Ishikawa (cell line): Measurements from ENCODE around the gene TMEM164.

Experiments
- CEBPB ChIP-seq: IDR thresholded peaks from 2 replicates; pipeline ENCODE4 v1.6.1; 2012
- CREB1 ChIP-seq: IDR thresholded peaks from 2 replicates; pipeline ENCODE4 v1.6.1; 2012; ENCODE audit warnings: low read depth
- EGR1 ChIP-seq: IDR thresholded peaks from 2 replicates; pipeline ENCODE4 v1.6.1; 2012
- EP300 ChIP-seq: IDR thresholded peaks from 2 replicates; pipeline ENCODE4 v1.6.1; 2012; ENCODE audit warnings: borderline replicate concordance
- MAX ChIP-seq: IDR thresholded peaks from 2 replicates; pipeline ENCODE4 v1.6.1; 2012
- NFIC ChIP-seq: IDR thresholded peaks from 2 replicates; pipeline ENCODE4 v1.6.1; 2012
- RAD21 ChIP-seq: IDR thresholded peaks from 2 replicates; pipeline ENCODE4 v1.6.1; 2012; ENCODE audit warnings: low read depth
- TAF1 ChIP-seq: IDR thresholded peaks from 2 replicates; pipeline ENCODE4 v1.6.1; 2012; ENCODE audit warnings: low read depth, mild to moderate bottlenecking
- TCF12 ChIP-seq: IDR thresholded peaks from 2 replicates; pipeline ENCODE4 v1.6.1; 2012; ENCODE audit warnings: low read depth
- TEAD4 ChIP-seq: IDR thresholded peaks from 2 replicates; pipeline ENCODE4 v1.6.1; 2012
- YY1 ChIP-seq: IDR thresholded peaks from 2 replicates; pipeline ENCODE4 v1.6.1; 2012; ENCODE audit warnings: low read depth
- TF ChIP-seq, protein P1 (sequence below): IDR thresholded peaks from 2 replicates; pipeline ENCODE4 v1.6.1; 2012
- TF ChIP-seq, protein P2 (sequence below): IDR thresholded peaks from 2 replicates; pipeline ENCODE4 v1.6.1; 2012; ENCODE audit warnings: low read depth, mild to moderate bottlenecking

GRCh38 chrX:110118530-110118929 is 115.6 kb downstream of the TMEM164 start:
- TF ChIP-seq RAD21 (no peak), TEAD4 (no peak), EGR1 (no peak), CREB1 (no peak), MAX (no peak), EP300 (no peak), TCF12 (no peak), YY1 (no peak), CEBPB (no peak), NFIC (no peak), TAF1 (no peak)
- TF ChIP-seq, protein P1, sequence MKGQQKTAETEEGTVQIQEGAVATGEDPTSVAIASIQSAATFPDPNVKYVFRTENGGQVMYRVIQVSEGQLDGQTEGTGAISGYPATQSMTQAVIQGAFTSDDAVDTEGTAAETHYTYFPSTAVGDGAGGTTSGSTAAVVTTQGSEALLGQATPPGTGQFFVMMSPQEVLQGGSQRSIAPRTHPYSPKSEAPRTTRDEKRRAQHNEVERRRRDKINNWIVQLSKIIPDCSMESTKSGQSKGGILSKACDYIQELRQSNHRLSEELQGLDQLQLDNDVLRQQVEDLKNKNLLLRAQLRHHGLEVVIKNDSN: no peak
- TF ChIP-seq, protein P2, sequence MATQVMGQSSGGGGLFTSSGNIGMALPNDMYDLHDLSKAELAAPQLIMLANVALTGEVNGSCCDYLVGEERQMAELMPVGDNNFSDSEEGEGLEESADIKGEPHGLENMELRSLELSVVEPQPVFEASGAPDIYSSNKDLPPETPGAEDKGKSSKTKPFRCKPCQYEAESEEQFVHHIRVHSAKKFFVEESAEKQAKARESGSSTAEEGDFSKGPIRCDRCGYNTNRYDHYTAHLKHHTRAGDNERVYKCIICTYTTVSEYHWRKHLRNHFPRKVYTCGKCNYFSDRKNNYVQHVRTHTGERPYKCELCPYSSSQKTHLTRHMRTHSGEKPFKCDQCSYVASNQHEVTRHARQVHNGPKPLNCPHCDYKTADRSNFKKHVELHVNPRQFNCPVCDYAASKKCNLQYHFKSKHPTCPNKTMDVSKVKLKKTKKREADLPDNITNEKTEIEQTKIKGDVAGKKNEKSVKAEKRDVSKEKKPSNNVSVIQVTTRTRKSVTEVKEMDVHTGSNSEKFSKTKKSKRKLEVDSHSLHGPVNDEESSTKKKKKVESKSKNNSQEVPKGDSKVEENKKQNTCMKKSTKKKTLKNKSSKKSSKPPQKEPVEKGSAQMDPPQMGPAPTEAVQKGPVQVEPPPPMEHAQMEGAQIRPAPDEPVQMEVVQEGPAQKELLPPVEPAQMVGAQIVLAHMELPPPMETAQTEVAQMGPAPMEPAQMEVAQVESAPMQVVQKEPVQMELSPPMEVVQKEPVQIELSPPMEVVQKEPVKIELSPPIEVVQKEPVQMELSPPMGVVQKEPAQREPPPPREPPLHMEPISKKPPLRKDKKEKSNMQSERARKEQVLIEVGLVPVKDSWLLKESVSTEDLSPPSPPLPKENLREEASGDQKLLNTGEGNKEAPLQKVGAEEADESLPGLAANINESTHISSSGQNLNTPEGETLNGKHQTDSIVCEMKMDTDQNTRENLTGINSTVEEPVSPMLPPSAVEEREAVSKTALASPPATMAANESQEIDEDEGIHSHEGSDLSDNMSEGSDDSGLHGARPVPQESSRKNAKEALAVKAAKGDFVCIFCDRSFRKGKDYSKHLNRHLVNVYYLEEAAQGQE: no peak
